Left lung (tissue), 14 donors: ENCODE data around the gene FCGBP. TPM values are rescaled to one million over a fixed set of nuclear protein-coding genes. Genes with fewer than 3 reads are reported as not detected.

Source experiments
- ATAC-seq: fragments of 200-7000 bp; cut with Tn5 transposase; one replicate; pipeline ENCODE4 v1.9.1; 2020; ENCODE audit warnings: moderate library complexity
- DNase-seq, 4 donors: peaks; one replicate each; pipeline ENCODE4 v3.0.0-alpha.2; 2013 to 2020
- H3K27ac ChIP-seq, 2 donors: fragments of 200-600 bp; sonication (generic) in 1 of 2; one replicate each; pipeline versions ENCODE4 v1.5.0 to v1.8.0; 2020 to 2021
- H3K27me3 ChIP-seq, 2 donors: fragments of 200-600 bp; sonication (generic) in 1 of 2; one replicate each; pipeline versions ENCODE4 v1.5.0 to v1.8.0; 2020 to 2021
- H3K36me3 ChIP-seq, 2 donors: fragments of 200-600 bp; sonication (generic) in 1 of 2; one replicate each; pipeline versions ENCODE4 v1.5.0 to v1.8.0; 2020 to 2021
- H3K4me1 ChIP-seq, 2 donors: fragments of 200-600 bp; one replicate each; pipeline ENCODE4 v1.8.0; 2021
- H3K4me3 ChIP-seq, 2 donors: fragments of 200-600 bp; sonication (generic) in 1 of 2; one replicate each; pipeline versions ENCODE4 v1.5.0 to v1.8.0; 2020 to 2021; ENCODE audit warnings: mild to moderate bottlenecking in 1 of 2
- H3K9me3 ChIP-seq, 2 donors: fragments of 200-600 bp; sonication (generic) in 1 of 2; one replicate each; pipeline versions ENCODE4 v1.5.0 to v1.8.0; 2020 to 2021
- CTCF ChIP-seq, 2 donors: fragments of 200-600 bp; sonication (generic) in 1 of 2; IDR thresholded peaks; one replicate each; pipeline versions ENCODE4 v1.5.0 to v1.8.0; 2021; ENCODE audit warnings: antibody characterized with exemption in 2 of 2
- intact Hi-C, 2 donors: fragments of 100-400 bp; cut with DNase I; formaldehyde crosslinking; loops; one replicate each; pipeline versions ENCODE4 v1.11.2 to v1.14.2; 2022
- long read RNA-seq, 12 donors: library from polyadenylated mRNA in 2 of 12; unstranded in 2 of 12; transcript quantifications; one replicate each; pipeline ENCODE4 v2.0.0 and lab custom pipeline, GENCODE V29; 2019 to 2026
- polyA plus RNA-seq, 6 donors: library from polyadenylated mRNA; unstranded; fragments of 120-200 nt; gene quantifications; one replicate each; pipeline ENCODE4 v1.2.1, GENCODE V29; 2013; ENCODE audit not compliant: insufficient read length in 6 of 6
- total RNA-seq, 2 donors: library from RNA; stranded (reverse); fragmentation: NEBNext Ultra II Directional; extraction: Animal tissue kit (Norgen Biotek cat#: 25700); gene quantifications; one replicate each; pipeline ENCODE4 v1.2.1, GENCODE V29; 2021
- donor health status: DM: no; HTN: yes; CAD: no.
- donor health status: DM: no; HTN: no; CAD: no.

Gene FCGBP
- total RNA-seq (10 to 100 TPM; 11.1 to 14.8 TPM), polyA plus RNA-seq (10 to 100 TPM in 4 of 6 donors, 1 to 10 TPM in 2; 4.4 to 19.7 (median 11.9) TPM)
- long read RNA-seq, donor 1, partial matches to known transcripts: 43 of 43 reads
- long read RNA-seq, donor 1, other reads (novel, unspliced or antisense): 0 of 43 reads
- long read RNA-seq, donor 2, partial matches to known transcripts: 15 of 15 reads
- long read RNA-seq, donor 2, other reads (novel, unspliced or antisense): 0 of 15 reads
- long read RNA-seq, donor 3, partial matches to known transcripts: 8 of 8 reads
- long read RNA-seq, donor 3, other reads (novel, unspliced or antisense): 0 of 8 reads
- long read RNA-seq, donor 4, partial matches to known transcripts: 1 of 1 reads
- long read RNA-seq, donor 4, other reads (novel, unspliced or antisense): 0 of 1 reads
- long read RNA-seq, donor 5, partial matches to known transcripts: 20 of 20 reads
- long read RNA-seq, donor 5, other reads (novel, unspliced or antisense): 0 of 20 reads
- long read RNA-seq, donor 6, partial matches to known transcripts: 7 of 7 reads
- long read RNA-seq, donor 6, other reads (novel, unspliced or antisense): 0 of 7 reads
- long read RNA-seq, donor 7: 0 reads
- long read RNA-seq, donor 8, partial matches to known transcripts: 14 of 14 reads
- long read RNA-seq, donor 8, other reads (novel, unspliced or antisense): 0 of 14 reads
- long read RNA-seq, donor 9: 0 reads
- long read RNA-seq, donor 10, partial matches to known transcripts: 2 of 2 reads
- long read RNA-seq, donor 10, other reads (novel, unspliced or antisense): 0 of 2 reads
- long read RNA-seq, donor 11: 0 reads
- long read RNA-seq, donor 12, partial matches to known transcripts: 13 of 13 reads
- long read RNA-seq, donor 12, other reads (novel, unspliced or antisense): 0 of 13 reads

GRCh38 chr19:39934584-39935363 lies at the start of gene FCGBP:
TSS of gene FCGBP (minus strand) at chr19:39934634.
- Histone ChIP-seq H3K27me3 (peaks cover 0 to 98% of the 10 kb centered on the region in 2 donors), H3K27ac (no peak within 1 kb of the TSS), H3K4me1 (peaks cover 0 to 8% of the 10 kb centered on the region in 2 donors), H3K9me3 (no peaks in the 10 kb centered on the region), H3K36me3 (no peaks in the 10 kb centered on the region), H3K4me3 (no peak within 1 kb of the TSS)
- ATAC-seq: no peak
- intact Hi-C loops: no loop called here
- no peak for DNase-seq
- TF ChIP-seq CTCF (IDR thresholded peaks at IDR 0.05): no peak

- ATAC-seq (no peak), DNase-seq (no peak)
- intact Hi-C loops: no loop called here
- Histone ChIP-seq H3K9me3 (peaks cover 0 to 39% of the 10 kb centered on the region in 2 donors), H3K27ac (no peak overlapping the region), H3K27me3 (no peaks in the 10 kb centered on the region), H3K36me3 (peaks cover 4 to 56% of the 10 kb centered on the region in 2 donors), H3K4me1 (no peaks in the 10 kb centered on the region), H3K4me3 (no peak overlapping the region)
- TF ChIP-seq CTCF (IDR thresholded peaks at IDR 0.05): no peak
Measured at GRCh38 chr19:39983695-39984300, 49.4 kb upstream of the FCGBP start.

- H3K36me3 ChIP-seq: peaks cover 0 to 65% of the 10 kb centered on the region in 2 donors
Measured at GRCh38 chr19:39982883-39983282, 48.4 kb upstream of the FCGBP start.

More at GRCh38 chr19:39982883-39983282, 48.4 kb upstream of the FCGBP start:
- Histone ChIP-seq H3K27ac (no peak overlapping the region), H3K27me3 (no peaks in the 10 kb centered on the region), H3K9me3 (peaks cover 0 to 39% of the 10 kb centered on the region in 2 donors), H3K4me1 (no peaks in the 10 kb centered on the region), H3K4me3 (no peak overlapping the region)
- DNase-seq: no peak
- no peak for ATAC-seq
- TF ChIP-seq CTCF (IDR thresholded peaks at IDR 0.05): no peak
- intact Hi-C loops: no loop called here
